ENCODE results near the gene RHBDF1. TPM values are rescaled to one million over a fixed set of nuclear protein-coding genes. Genes with fewer than 3 reads are reported as not detected.

Gene RHBDF1
- total RNA-seq, 4 donors from 2014 or later: 92.7 to 157 (median 137) TPM

- H3K27me3 ChIP-seq: no peaks in the 10 kb centered on the region
- WGBS, 2 donors: 61% methylated on average over 16 of the region's 16 CpGs
- peaks cover 0 to 5% (median 0%) of the 10 kb centered on the region in 3 donors for H3K36me3 ChIP-seq
- H3K27ac ChIP-seq: peak overlapping the region; percentile 91 to 99 (median 96)
- no peak overlapping the region for H3K4me3 ChIP-seq
- no peaks in the 10 kb centered on the region for H3K9me3 ChIP-seq
- no peak for DNase-seq (ENCODE audit: low spot score in 2 of 2)
- peaks cover 0 to 86% (median 75%) of the 10 kb centered on the region in 4 donors for H3K4me1 ChIP-seq
- TF ChIP-seq POLR2A (IDR thresholded peaks at IDR 0.05) (no peak), CTCF (IDR thresholded peaks at IDR 0.05) (no peak), EP300 (IDR thresholded peaks at IDR 0.05) (no peak)
Measured at GRCh38 chr16:74747-75334, 2.4 kb upstream of the RHBDF1 start.

- WGBS, 2 donors: 54 to 62% methylated on average over 11 of the region's 12 CpGs
- no peaks in the 10 kb centered on the region for H3K36me3 ChIP-seq
- TF ChIP-seq EP300 (IDR thresholded peaks at IDR 0.05): no peak
- TF ChIP-seq POLR2A (IDR thresholded peaks at IDR 0.05): no peak
- no peak for TF ChIP-seq CTCF (IDR thresholded peaks at IDR 0.05)
- H3K27ac ChIP-seq: peak overlapping the region; percentile 91 to 99 (median 96)
- H3K4me3 ChIP-seq: no peak overlapping the region
- peaks cover 0 to 86% (median 78%) of the 10 kb centered on the region in 4 donors for H3K4me1 ChIP-seq
- no peak for DNase-seq (ENCODE audit: low spot score in 2 of 2)
- no peaks in the 10 kb centered on the region for H3K9me3 ChIP-seq
- H3K27me3 ChIP-seq: no peaks in the 10 kb centered on the region
Measured at GRCh38 chr16:74051-74746, 1.8 kb upstream of the RHBDF1 start.

- H3K27ac ChIP-seq: peak overlapping the region; percentile 80 to 99 (median 94)
- DNase-seq (ENCODE audit: low spot score in 2 of 2): peak; percentile 86
- H3K36me3 ChIP-seq: no peaks in the 10 kb centered on the region
- H3K27me3 ChIP-seq: no peaks in the 10 kb centered on the region
- peaks cover 0 to 91% (median 82%) of the 10 kb centered on the region in 4 donors for H3K4me1 ChIP-seq
- no peaks in the 10 kb centered on the region for H3K9me3 ChIP-seq
- TF ChIP-seq POLR2A (IDR thresholded peaks at IDR 0.05): peak in 1 of 2 donors; percentile 61
- TF ChIP-seq CTCF (IDR thresholded peaks at IDR 0.05): peak in 2 of 5 experiments; percentile 29 to 31
- TF ChIP-seq EP300 (IDR thresholded peaks at IDR 0.05): peak in 1 of 2 donors; percentile 79
- peak overlapping the region; percentile 58 to 96 (median 70) for H3K4me3 ChIP-seq
- WGBS, 2 donors: 4 to 9% methylated on average over 23 to 29 of the region's 57 CpGs
Measured at GRCh38 chr16:71540-72401, 660 bp downstream of the RHBDF1 start.

GRCh38 chr16:71210-71539 lies 1.3 kb downstream of the RHBDF1 start:
- H3K27ac ChIP-seq: peak overlapping the region; percentile 80 to 99 (median 94)
- no peaks in the 10 kb centered on the region for H3K27me3 ChIP-seq
- peaks cover 0 to 91% (median 82%) of the 10 kb centered on the region in 4 donors for H3K4me1 ChIP-seq
- H3K9me3 ChIP-seq: no peaks in the 10 kb centered on the region
- no peaks in the 10 kb centered on the region for H3K36me3 ChIP-seq
- DNase-seq (ENCODE audit: low spot score in 2 of 2): no peak
- TF ChIP-seq POLR2A (IDR thresholded peaks at IDR 0.05) (no peak), CTCF (IDR thresholded peaks at IDR 0.05) (no peak), EP300 (IDR thresholded peaks at IDR 0.05) (no peak)
- WGBS, 2 donors: 15 to 18% methylated on average over 5 of the region's 5 CpGs
- H3K4me3 ChIP-seq: peak overlapping the region; percentile 58 to 96 (median 70)
